Heart right ventricle (tissue), 16 donors: Measurements from ENCODE around the gene LIPA. TPM values are rescaled to one million over a fixed set of nuclear protein-coding genes. Genes with fewer than 3 reads are reported as not detected.
"Not testable (repeated sequence)": the region's sequence is repeated elsewhere in the genome, so short reads cannot be mapped to it uniquely, and the experiment has no call there.

Experiments used
- ATAC-seq, 8 donors: fragments of 200-7000 bp; cut with Tn5 transposase; one replicate each; pipeline ENCODE4 v1.9.1; 2020; ENCODE audit warnings: mild to moderate bottlenecking in 8 of 8, moderate library complexity in 8 of 8, moderate number of reproducible peaks in 1 of 8
- DNase-seq, 2 donors: peaks; one replicate each; pipeline ENCODE4 v3.0.0-alpha.2; 2020
- H3K27ac ChIP-seq, 10 donors: fragments of 200-600 bp; sonication (generic) in 2 of 10; one replicate each; pipeline versions ENCODE4 v1.5.0 to v1.8.0; 2020 to 2022; ENCODE audit warnings: mild to moderate bottlenecking in 3 of 10
- H3K27me3 ChIP-seq, 7 donors: fragments of 200-600 bp; one replicate each; pipeline ENCODE4 v1.8.0; 2021 to 2022; ENCODE audit warnings: mild to moderate bottlenecking in 2 of 7
- H3K36me3 ChIP-seq, 9 donors: fragments of 200-600 bp; sonication (generic) in 1 of 9; one replicate each; pipeline versions ENCODE4 v1.5.0 to v1.8.0; 2020 to 2022; ENCODE audit warnings: mild to moderate bottlenecking in 2 of 9
- H3K4me1 ChIP-seq, 9 donors: fragments of 200-600 bp; sonication (generic) in 1 of 9; one replicate each; pipeline versions ENCODE4 v1.5.0 to v1.8.0; 2020 to 2022; ENCODE audit warnings: mild to moderate bottlenecking in 4 of 9
- H3K4me3 ChIP-seq, 10 donors: fragments of 200-600 bp; sonication (generic) in 2 of 10; one replicate each; pipeline versions ENCODE4 v1.5.0 to v1.8.0; 2020 to 2022; ENCODE audit warnings: mild to moderate bottlenecking in 7 of 10, moderate library complexity in 2 of 10
- H3K9me3 ChIP-seq, 11 donors: fragments of 200-600 bp in 10 of 11; sonication (generic) in 2 of 11; one replicate each; pipeline versions ENCODE4 v1.5.0 to v1.8.0; 2013 to 2022; ENCODE audit warnings: mild to moderate bottlenecking in 2 of 11, control low read depth in 1 of 11, moderate library complexity in 1 of 11
- WGBS, 2 donors: extraction: QIAGEN DNeasy Blood & Tissue Kit; methylation state at CpG; one replicate each; pipeline ENCODE4 v1.1.7; 2013; ENCODE audit warnings: inconsistent platforms in 1 of 2; 5-methylcytosine and 5-hydroxymethylcytosine counted together
- intact Hi-C, 10 donors: fragments of 100-400 bp; cut with DNase I; formaldehyde crosslinking; loops; one replicate each; pipeline versions ENCODE4 v1.11.1 to v1.14.2; 2022
- polyA plus RNA-seq, 2 donors: library from polyadenylated mRNA; stranded (reverse); fragments of 200-250 nt; gene quantifications; one replicate each; pipeline ENCODE4 v1.2.3, GENCODE V29; 2013
- total RNA-seq, 10 donors: library from RNA; stranded (reverse); fragmentation: NEBNext Ultra II Directional in 3 of 10; extraction: Animal tissue kit (Norgen Biotek cat#: 25700) in 3 of 10; gene quantifications; one replicate each; pipeline versions ENCODE4 v1.2.1 to v1.2.4, GENCODE V29; 2021 to 2023
- TF ChIP-seq, protein P1 (sequence below), 9 donors: fragments of 200-600 bp; sonication (generic) in 2 of 9; IDR thresholded peaks; one replicate each; pipeline versions ENCODE4 v1.5.0 to v1.8.0; 2021 to 2022; ENCODE audit warnings: antibody characterized with exemption in 9 of 9, mild to moderate bottlenecking in 5 of 9, moderate library complexity in 1 of 9
- donor health status: Arrhythmogenic right ventricular cardiomyopathy.
- donor health status: ischemic (EF 13 %, LVEDD 7.1; RV severe dilation, severe dysfunction).
- donor health status: healthy with polysubstance abuse.
- donor health status: DM: no; HTN: yes; CAD: no.
- donor health status: DM: no; HTN: no; CAD: no.
- donor health status: ischemic (EF 25% LVEDD 6.9; RV normal size, moderate dysfunction).
- donor health status: ischemic (EF 25% LVEDD 5.7; RV mildly dilated, moderate dysfunction).
- donor health status: healthy.
- donor health status: DM: yes; HTN: yes; CAD: no.
- donor health status: Ischemic cardiomyopathy.
- donor health status: ischemic (EF 35%, LVEDD 5.7; RV mildly dilated, moderate dysfunction).
- donor health status: nonischemic (EF 11% LVEDD 7.7; RV severe dilation, severe dysfunction).
- donor health status: DM: yes; HTN: yes; CAD: no.
- donor health status: PGD.
- donor health status: ischemic (EF 29% LVEDD 5.4; RV normal size, mild dysfunction).
- donor health status: nonischemic (EF 23%, LVEDD 6.1; RV moderate dilation, normal function).

The LIPA gene
- total and polyA plus RNA-seq, 12 donors = 7.8 to 58.5 (median 15.3) TPM

DNA sequence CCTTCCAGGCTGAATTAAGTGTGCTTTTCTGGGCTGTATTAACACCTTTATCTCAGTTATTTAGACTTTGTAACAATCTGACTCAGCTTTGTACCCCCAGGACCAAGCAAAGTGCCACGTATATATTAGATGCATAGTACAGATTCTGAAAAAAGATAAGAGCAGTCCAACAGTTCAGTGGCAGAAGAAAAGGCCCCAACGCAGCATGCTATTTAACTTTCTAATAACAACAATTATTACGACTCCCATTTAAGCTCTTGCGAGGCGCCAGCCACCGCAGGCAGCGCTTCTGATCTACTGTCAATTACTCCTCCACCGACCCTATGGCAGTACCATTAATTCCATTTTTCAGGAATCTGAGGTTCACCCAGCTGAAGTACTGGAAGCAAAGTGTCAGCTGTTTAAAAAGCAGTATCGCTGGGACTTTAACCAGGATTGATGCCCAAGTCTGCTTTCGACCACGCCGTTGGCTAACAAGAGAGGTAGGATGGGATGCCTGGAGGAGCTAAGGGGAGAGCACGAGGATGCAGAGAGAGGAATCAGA is 638 bp downstream of the LIPA start:
- no peaks in the 10 kb centered on the region for H3K27me3 ChIP-seq
- DNase-seq (no peak), ATAC-seq (no peak)
- TF ChIP-seq, protein P1, sequence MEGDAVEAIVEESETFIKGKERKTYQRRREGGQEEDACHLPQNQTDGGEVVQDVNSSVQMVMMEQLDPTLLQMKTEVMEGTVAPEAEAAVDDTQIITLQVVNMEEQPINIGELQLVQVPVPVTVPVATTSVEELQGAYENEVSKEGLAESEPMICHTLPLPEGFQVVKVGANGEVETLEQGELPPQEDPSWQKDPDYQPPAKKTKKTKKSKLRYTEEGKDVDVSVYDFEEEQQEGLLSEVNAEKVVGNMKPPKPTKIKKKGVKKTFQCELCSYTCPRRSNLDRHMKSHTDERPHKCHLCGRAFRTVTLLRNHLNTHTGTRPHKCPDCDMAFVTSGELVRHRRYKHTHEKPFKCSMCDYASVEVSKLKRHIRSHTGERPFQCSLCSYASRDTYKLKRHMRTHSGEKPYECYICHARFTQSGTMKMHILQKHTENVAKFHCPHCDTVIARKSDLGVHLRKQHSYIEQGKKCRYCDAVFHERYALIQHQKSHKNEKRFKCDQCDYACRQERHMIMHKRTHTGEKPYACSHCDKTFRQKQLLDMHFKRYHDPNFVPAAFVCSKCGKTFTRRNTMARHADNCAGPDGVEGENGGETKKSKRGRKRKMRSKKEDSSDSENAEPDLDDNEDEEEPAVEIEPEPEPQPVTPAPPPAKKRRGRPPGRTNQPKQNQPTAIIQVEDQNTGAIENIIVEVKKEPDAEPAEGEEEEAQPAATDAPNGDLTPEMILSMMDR (IDR thresholded peaks at IDR 0.05) = no peak
- peaks cover 0 to 9% (median 0%) of the 10 kb centered on the region in 9 donors for H3K36me3 ChIP-seq
- H3K27ac ChIP-seq = peak overlapping the region in 9 of 10 donors; percentile 72 to 89 (median 83)
- peaks cover 0 to 37% (median 8%) of the 10 kb centered on the region in 9 donors for H3K4me1 ChIP-seq
- 31 to 34% methylated on average over 13 of the region's 13 CpGs for WGBS, 2 donors
- intact Hi-C loops = loop anchor here in 1 of 10 donors (10.0 kb wide), 1 partner anchor 314 kb away; no protein-coding TSS in a partner anchor
- H3K9me3 ChIP-seq = peaks cover 0 to 13% (median 0%) of the 10 kb centered on the region in 11 donors
- H3K4me3 ChIP-seq = peak overlapping the region; percentile 79 to 99 (median 82)

DNA sequence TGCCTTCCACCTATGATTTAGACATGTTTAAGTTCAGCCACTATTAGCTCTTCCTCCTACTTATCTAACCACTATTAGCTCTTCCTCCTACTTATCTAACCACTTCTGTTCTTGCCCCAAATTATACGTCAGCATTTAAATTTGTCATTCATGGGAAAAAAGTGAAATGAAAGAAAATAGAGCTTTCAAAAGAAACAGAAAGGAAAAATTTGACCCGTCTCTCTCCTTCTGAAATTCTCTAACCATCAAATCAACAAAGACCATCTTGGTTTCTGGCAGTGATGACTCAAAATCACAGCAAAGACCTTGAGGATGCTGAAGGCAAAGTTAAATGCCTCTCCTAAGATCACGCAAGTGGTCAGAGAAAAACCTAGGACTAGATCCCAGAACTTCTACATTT is 2.6 kb downstream of the LIPA start:
- no peak overlapping the region for H3K27ac ChIP-seq

DNA sequence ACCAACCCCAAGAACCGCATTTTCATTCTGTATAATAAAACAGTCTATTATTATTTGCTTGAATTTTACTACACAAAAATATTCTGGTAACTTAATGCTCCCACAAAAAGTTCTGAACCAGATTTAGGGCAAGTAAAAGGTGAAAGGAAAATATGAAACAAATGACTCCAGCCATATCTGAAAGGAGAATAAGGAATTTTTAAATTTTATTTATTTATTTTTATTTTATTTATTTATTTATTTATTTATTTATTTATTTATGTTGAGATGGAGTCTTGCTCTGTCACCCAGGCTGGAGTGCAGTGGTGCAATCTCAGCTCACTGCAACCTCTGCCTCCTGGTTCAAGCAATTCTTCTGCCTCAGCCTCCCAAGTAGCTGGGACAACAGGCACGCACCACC is 4.0 kb downstream of the LIPA start:
- ATAC-seq, H3K27ac ChIP-seq, DNase-seq, H3K27me3 ChIP-seq, H3K4me3 ChIP-seq, intact Hi-C loops, H3K9me3 ChIP-seq: not testable (repeated sequence)
- Histone ChIP-seq H3K4me1 (peaks cover 0 to 47% (median 14%) of the 10 kb centered on the region in 9 donors), H3K36me3 (peaks cover 0 to 25% (median 0%) of the 10 kb centered on the region in 9 donors)
- 100% methylated on average over 2 of the region's 2 CpGs for WGBS, 2 donors

More for the DNA sequence above, 2.6 kb downstream of the LIPA start:
- Histone ChIP-seq H3K27me3 (no peaks in the 10 kb centered on the region), H3K9me3 (peaks cover 0 to 8% (median 0%) of the 10 kb centered on the region in 11 donors), H3K4me1 (peaks cover 0 to 35% (median 8%) of the 10 kb centered on the region in 9 donors), H3K36me3 (peaks cover 0 to 23% (median 0%) of the 10 kb centered on the region in 9 donors), H3K4me3 (peak overlapping the region in 1 of 10 donors; percentile 5)
- TF ChIP-seq, protein P1 (IDR thresholded peaks at IDR 0.05) = no peak
- intact Hi-C loops = no loop called here
- no peak for ATAC-seq
- WGBS, 2 donors = 72 to 78% methylated on average over 3 of the region's 3 CpGs
- no peak for DNase-seq

DNA sequence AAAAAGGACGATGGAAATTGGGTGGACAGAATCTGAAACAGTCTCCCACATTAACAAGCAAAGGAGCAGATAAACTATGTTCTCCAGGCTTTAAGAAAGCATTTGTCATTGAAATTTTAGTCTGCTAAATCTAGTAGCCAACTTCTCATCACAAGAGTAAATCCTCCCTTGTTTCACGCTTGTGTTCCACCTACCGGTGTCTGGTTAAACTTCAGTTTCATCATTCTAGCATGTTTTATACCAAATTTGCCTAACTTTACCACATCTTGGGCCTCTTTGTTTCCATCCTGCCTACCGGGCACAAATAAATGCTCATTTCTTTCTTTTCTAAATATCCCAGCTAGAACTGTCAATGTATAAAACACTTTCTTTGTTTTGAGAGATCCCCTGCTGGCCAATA is 5.8 kb downstream of the LIPA start:
- DNase-seq (no peak), ATAC-seq (no peak)
- TF ChIP-seq, protein P1 (IDR thresholded peaks at IDR 0.05) = no peak
- H3K4me1 ChIP-seq = peaks cover 0 to 57% (median 24%) of the 10 kb centered on the region in 9 donors
- H3K4me3 ChIP-seq = no peak overlapping the region
- peaks cover 0 to 29% (median 0%) of the 10 kb centered on the region in 9 donors for H3K36me3 ChIP-seq
- 62 to 77% methylated on average over 4 of the region's 4 CpGs for WGBS, 2 donors
- no peaks in the 10 kb centered on the region for H3K9me3 ChIP-seq
- H3K27me3 ChIP-seq = no peaks in the 10 kb centered on the region
- H3K27ac ChIP-seq = no peak overlapping the region
- intact Hi-C loops = no loop called here
